ENCODE results near the gene SMYD3. TPM values are rescaled to one million over a fixed set of nuclear protein-coding genes. Genes with fewer than 3 reads are reported as not detected.

The SMYD3 gene
- total and polyA plus RNA-seq, 2 of the 13 experiments (the other 11 are each of a cell fraction or from before 2014, with no cell fraction given), result 27.7 to 35.8 TPM

GRCh38 chr1:246506674-246507481 is at the start of gene SMYD3 (continued):
- TF ChIP-seq ZBTB4 (CRISPR knock-in tag; IDR thresholded peaks at IDR 0.05; ENCODE audit: borderline replicate concordance), result no peak
- TF ChIP-seq CEBPB (IDR thresholded peaks at IDR 0.05; ENCODE audit: borderline replicate concordance, low read depth, low read length), result no peak
- peak; percentile 72 for TF ChIP-seq SAP130 (CRISPR knock-in tag; IDR thresholded peaks at IDR 0.05; ENCODE audit: low read depth)
- 0 out of 2 replicates have a peak, but pooled peaks have one; percentile 28 for TF ChIP-seq ZNF629 (CRISPR knock-in tag; conservative IDR thresholded peaks at IDR 0.05)
- TF ChIP-seq ZNF441 (CRISPR knock-in tag; IDR thresholded peaks at IDR 0.05; ENCODE audit: borderline replicate concordance), result 0 out of 2 replicates have a peak, but pooled peaks have one; percentile 18
- TF ChIP-seq ESRRA (CRISPR knock-in tag; IDR thresholded peaks at IDR 0.05; ENCODE audit: low read depth), result no peak
- no peak for TF ChIP-seq ISL2 (CRISPR knock-in tag; IDR thresholded peaks at IDR 0.05)
- no peak for TF ChIP-seq GABPA (IDR thresholded peaks at IDR 0.05; ENCODE audit: low read depth, low read length)
- TF ChIP-seq GABPA (CRISPR knock-in tag; IDR thresholded peaks at IDR 0.05; ENCODE audit: low read depth), result no peak
- no peak; the same call in 1 of the 2 replicates for TF ChIP-seq ARNT2 (CRISPR knock-in tag; IDR thresholded peaks at IDR 0.05; ENCODE audit: low read depth)
- no peak for TF ChIP-seq ZNF720 (CRISPR knock-in tag; IDR thresholded peaks at IDR 0.05)
- TF ChIP-seq, protein P1, sequence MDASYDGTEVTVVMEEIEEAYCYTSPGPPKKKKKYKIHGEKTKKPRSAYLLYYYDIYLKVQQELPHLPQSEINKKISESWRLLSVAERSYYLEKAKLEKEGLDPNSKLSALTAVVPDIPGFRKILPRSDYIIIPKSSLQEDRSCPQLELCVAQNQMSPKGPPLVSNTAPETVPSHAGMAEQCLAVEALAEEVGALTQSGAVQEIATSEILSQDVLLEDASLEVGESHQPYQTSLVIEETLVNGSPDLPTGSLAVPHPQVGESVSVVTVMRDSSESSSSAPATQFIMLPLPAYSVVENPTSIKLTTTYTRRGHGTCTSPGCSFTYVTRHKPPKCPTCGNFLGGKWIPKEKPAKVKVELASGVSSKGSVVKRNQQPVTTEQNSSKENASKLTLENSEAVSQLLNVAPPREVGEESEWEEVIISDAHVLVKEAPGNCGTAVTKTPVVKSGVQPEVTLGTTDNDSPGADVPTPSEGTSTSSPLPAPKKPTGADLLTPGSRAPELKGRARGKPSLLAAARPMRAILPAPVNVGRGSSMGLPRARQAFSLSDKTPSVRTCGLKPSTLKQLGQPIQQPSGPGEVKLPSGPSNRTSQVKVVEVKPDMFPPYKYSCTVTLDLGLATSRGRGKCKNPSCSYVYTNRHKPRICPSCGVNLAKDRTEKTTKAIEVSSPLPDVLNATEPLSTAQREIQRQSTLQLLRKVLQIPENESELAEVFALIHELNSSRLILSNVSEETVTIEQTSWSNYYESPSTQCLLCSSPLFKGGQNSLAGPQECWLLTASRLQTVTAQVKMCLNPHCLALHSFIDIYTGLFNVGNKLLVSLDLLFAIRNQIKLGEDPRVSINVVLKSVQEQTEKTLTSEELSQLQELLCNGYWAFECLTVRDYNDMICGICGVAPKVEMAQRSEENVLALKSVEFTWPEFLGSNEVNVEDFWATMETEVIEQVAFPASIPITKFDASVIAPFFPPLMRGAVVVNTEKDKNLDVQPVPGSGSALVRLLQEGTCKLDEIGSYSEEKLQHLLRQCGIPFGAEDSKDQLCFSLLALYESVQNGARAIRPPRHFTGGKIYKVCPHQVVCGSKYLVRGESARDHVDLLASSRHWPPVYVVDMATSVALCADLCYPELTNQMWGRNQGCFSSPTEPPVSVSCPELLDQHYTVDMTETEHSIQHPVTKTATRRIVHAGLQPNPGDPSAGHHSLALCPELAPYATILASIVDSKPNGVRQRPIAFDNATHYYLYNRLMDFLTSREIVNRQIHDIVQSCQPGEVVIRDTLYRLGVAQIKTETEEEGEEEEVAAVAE (CRISPR knock-in tag; IDR thresholded peaks at IDR 0.05; ENCODE audit: borderline replicate concordance), result no peak
- no peak for TF ChIP-seq E2F5 (CRISPR knock-in tag; conservative IDR thresholded peaks at IDR 0.05)
- TF ChIP-seq HOXA7 (CRISPR knock-in tag; IDR thresholded peaks at IDR 0.05), result no peak
- TF ChIP-seq PHF21A (CRISPR knock-in tag; IDR thresholded peaks at IDR 0.05), result no peak
- TF ChIP-seq HDAC1 (CRISPR knock-in tag; IDR thresholded peaks at IDR 0.05), result peak; percentile 61; the same call in 1 of the 2 replicates
- no peak for TF ChIP-seq PCBP2 (optimal IDR thresholded peaks at IDR 0.05; ENCODE audit: low read depth, low read length, poor library complexity, severe bottlenecking)
- TF ChIP-seq MXD4 (CRISPR knock-in tag; IDR thresholded peaks at IDR 0.05), result 0 out of 2 replicates have a peak, but pooled peaks have one; percentile 41
- TF ChIP-seq NPAS2 (CRISPR knock-in tag; IDR thresholded peaks at IDR 0.05; ENCODE audit: borderline replicate concordance), result no peak
- peak; percentile 68 for TF ChIP-seq SRSF1 (optimal IDR thresholded peaks at IDR 0.05; ENCODE audit: low read depth, low read length)
